Activated T-cell treated with anti-CD3 and anti-CD28 coated beads for 48 hours (primary cell): ENCODE data around the gene XPR1.

Source experiments
- DNase-seq: peaks from one replicate; pipeline ENCODE4 v3.0.0-alpha.2; 2020; ENCODE audit warnings: low read depth

The XPR1 gene

DNA sequence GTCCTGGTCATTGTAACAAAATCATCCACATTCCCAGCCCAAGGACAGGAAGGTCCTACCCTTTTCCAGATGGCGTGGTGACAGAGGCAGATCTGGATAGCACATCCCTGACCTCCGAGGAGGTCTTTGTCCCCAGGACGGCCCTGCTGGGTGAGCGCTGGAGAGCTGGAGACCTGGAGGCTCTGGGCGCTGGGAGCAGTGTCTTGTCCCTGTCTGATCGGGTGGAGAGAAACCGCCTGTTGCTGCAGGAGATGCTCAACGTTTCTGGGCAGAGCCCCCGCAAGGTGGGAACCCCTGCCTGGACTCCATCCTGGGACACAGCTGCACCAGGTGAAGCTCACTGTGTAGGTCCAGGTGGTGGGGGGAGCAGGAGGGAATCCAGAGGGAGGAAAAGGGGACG is 284.9 kb downstream of the XPR1 start:
- no peak for DNase-seq

DNA sequence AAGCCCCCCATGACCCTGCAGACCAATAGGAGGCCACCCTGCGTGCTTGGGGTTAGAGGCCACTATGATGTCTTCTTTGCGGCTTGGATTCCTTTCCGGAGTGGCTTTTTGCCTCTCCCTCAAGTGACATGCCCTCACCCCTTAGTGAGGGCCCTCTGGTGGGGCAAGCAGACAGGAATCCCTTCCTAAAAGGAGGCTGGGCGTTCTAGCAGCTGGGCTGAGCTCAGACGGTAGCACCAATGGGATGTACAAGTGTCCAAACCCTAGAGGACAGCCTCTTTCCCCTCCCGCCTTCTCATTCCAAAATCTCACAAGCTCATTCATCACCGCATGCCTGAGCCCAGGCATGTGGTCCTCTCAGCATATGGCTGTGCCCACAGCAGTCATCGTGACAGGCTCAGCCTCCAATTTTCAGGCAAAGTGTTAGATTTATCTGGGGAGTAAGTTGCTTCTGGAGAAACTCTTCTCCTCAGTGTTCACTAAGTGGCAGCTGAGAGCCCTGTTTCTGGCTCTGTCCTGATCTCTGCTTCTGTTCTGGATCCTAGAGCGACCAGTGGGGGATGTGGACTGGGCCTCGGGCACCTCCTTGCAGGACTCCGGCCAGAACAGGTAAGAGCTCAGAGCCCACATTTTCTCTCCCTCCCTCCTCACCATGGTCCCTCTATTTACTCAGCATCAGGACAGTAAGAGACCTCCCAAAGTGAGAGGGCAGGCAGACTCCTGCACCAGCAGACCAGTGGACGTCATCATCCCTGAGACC is 285.7 kb downstream of the XPR1 start:
- no peak for DNase-seq

DNA sequence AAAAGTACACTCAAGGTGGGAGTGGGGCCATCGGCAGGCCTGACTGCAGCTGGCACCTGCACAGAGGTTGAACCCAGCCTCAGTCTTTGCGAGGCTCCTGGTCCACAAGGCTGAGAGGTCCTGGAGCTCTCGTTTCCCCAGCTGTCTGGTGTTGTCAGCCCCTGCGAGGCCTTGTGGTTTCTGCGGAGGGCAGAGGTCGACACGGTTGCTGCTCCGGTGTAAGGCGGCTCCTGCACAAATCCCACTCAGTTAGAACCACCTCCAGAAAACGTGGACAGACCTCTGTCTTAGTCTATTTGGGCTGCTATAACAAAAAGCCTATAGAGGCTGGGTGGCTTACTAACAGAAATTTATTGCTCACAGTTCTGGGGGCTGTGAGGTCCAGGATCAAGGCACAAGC is 286.7 kb downstream of the XPR1 start:
- no peak for DNase-seq

DNA sequence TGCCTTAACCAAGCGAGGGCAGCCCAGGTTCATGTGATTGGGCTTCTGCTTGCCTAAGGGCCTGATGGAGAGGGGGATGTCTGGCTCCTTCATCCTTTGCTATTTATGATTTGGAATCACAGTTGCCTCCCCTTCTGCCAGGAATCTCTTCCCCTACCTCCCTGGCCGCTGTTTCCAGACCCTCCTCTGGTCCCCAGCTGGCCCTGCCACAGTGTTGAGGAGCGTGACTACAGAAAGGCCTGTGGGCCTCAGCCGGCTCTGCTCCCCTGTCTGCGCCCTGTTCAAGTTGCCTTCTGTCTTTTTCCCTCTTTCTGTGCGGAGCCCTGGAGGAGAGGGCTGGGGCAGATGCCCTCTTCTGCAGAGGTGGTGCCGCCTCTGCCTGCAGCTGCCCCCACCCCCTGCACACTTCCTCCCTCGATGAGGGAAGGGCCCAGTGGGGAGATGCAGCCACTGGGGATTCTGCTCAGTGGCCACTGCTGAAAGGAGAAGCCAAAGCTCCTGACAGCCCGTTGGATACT is 287.4 kb downstream of the XPR1 start:
- DNase-seq: no peak

DNA sequence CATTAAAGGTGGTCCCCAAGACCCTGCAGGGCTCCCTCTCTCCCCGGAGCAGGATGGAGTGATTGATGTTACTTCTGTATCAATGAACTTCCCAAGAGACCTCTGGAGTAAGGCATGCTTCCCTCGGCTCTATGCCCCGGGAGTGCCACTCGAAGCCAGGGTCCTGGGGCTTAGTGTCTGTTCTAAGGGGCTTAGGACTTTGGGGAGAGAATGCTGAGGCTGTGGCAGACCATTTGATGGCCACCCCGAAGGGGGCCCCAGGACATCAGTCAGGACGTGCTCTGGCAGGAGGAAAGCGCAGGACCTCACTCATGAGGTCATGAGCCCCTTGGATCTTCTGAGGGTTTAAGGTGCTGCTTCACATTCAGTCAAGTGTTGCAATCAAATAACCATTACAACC is 288.4 kb downstream of the XPR1 start:
- no peak for DNase-seq

DNA sequence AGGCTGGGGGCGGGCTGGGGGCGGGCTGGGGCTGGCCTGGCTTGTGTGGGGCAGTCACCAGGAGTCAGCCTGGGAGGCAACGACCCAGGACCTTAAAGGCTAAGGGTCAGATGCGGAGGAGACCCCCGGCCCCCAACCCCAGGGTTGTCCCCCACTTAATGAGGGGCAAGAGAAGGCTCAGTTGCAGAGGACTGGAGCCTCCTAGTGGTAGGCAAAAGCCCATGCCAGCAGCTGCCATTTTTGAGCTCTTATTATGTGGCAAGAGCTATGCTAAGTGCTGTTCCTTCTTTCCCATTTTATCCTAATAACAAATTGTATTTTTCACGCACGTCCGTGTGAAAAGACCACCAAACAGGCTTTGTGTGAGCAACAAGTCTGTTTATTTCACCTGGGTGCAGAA is 288.9 kb downstream of the XPR1 start:
- DNase-seq: no peak

DNA sequence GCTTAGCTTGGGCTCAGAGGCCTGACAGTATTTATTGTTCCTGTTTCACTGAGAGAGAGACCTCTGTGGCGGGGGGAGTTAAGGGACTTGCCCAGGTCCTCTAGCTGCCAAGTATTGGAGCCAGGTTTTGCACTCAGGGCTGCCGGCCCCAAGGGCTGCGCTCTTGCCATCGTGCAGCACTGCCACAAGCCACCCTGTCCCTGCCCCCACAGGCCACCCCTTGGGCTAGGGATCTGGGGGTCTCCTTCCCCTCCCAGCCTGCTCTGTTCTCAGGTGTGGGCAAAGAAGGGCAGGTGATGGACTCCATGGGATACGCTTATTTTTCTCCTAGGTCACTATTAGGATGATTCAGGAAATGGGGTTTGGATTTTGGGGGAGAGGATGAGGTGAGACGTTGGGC is 289.6 kb downstream of the XPR1 start:
- DNase-seq: no peak

DNA sequence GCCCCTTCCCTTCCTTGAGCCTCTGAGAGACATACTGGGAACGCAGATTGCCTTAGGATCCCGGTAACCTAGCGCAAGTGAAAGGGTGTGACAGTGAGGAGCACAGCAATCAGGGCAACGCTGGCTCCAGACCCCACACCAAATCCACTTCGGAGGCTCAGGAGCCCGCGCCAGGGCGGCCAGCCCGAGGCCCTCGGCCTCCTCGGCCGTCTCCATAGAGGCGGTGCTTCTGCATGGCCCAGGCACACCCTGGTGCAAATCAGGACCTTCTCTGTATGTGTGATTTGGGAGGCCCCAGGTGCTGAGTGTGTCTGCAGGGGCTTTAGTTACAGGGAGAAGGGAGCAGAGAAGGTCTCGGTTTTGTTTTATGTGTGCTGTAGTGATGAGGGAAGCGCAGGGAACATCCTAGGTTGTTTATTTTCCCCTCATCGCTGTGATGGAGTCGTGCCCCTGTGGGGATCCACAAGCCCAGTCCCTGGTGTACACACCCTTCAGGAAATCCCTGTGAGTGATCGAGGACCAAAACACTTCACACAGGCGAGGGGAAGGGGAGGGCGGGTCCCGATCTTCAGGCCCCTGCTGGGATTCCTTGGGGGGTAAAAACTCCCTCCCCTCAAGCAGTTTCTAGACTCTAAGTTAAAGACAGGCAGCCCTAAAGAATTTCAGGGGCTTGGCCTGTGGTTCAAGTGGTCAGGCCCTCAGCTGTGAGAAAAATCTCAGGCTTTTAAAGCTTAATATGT is 290.2 kb downstream of the XPR1 start:
- no peak for DNase-seq

DNA sequence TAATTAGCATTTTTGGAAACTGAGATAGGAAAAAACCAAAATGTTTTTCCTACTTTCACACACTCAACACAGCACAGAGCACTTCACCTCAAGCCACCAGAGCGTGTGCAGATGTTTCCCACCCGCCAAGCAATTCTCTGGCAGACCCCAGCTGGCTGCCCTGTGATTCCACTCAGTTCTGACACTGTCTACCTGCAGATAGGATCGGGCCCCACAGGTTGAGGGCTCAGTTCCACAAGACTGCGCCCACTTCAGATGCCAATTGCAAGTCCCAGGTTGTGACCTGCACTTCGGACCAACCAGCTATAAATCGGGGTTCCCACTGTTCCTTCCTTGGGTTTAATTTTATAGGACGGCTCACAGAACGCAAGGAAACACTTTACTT is 290.8 kb downstream of the XPR1 start:
- no peak for DNase-seq

DNA sequence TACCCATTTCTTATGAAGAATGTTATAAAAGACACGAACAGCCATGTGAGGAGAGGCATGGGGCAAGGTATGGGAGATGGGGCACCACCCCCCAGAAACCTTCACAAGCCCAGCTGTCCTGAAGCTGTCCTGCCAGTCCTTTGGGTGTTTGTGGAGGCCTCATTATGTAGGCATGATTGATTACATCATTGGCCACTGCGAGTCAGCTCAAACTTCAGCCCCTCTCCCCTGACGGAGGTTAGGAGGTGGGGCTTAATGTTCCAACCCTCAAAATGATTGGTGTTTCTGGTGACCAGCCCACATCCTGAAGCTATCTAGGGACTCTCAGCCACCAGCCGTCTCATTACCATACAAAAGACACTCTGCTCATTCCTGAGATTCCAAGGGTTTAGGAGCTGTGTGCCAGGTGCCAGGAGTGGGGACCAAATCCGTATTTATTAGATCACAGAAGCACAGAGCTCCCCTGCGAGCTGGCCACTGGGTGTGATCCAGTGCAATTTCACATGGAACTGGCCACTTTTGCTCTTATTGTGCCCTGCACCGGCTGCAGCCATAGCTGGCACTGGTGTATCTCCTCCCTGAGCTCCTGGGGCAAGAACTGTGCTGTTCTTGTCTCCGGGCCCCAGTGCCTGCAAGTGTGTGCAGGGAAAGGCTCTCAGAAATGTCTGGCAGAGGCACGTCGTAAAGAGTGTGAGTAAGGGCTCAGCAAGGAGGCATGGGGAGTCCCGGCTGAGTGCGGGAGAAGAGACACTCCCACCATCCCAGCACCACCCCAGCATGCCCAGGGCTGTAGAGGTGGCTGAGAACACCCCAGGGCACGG is 291.4 kb downstream of the XPR1 start:
- no peak for DNase-seq

DNA sequence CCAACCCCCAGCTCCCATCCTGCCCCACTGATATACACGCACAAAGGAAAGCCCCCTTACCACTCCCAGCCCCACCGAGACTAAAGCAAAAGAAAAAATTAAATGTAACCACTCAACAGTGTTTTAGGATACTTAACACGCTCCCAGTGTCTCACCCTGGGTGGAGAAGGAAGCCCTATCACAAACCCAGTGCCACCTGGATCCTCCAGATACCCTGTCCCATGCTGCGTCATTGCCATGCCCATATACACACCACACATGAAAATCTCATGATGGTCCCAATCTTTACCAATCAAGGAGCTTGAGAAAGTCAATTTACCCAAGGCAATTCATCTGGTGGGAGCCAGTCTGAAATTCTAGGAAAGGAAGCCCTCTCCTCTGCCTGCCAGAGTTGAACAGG is 292.1 kb downstream of the XPR1 start:
- no peak for DNase-seq

DNA sequence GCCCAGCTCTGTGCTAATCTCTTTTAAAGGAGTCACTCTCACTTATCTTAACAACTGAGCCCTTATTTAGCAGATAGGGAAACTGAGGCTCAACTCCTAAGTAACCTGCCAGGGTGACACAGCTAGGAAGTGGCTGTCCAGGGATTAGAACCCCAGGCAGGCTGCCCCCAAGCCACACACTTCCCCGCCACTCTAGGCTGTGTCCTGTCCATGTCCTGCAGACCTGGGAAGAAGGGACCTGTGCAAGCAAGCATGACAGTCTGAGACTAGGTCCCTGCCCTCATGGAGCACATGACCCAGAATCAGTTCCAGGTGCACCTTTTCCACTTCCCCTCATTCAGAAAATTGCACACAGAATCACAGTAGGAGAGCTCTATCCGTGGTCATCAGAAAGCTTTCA is 293.1 kb downstream of the XPR1 start:
- no peak for DNase-seq

DNA sequence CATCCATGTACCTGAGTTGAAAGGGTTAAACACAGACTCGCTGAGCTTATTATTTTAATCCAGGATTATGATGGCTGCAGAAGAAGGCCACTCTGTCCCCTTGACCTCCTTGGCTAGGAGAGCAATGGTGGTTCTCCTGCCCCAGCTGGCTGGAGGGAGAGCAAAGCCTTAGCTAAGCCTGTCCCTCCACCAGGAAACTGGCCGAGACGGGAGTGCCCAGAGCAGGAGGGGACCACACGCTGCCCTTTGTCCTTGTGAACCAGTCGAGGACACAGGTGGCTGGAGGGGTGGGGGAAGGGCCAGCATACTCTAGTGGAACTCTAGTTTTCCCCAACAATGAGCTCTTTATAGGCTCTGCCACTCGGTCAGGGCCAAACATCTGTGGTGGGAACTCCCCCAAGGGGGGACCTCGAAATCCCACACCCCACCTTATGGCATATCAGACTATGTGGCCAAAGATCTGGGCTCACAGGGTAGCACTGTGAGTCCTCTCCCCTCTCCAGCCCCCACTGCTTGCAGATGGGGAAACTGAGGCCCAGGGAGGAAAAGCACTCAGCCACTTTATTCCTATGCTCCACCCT is 293.7 kb downstream of the XPR1 start:
- no peak for DNase-seq

DNA sequence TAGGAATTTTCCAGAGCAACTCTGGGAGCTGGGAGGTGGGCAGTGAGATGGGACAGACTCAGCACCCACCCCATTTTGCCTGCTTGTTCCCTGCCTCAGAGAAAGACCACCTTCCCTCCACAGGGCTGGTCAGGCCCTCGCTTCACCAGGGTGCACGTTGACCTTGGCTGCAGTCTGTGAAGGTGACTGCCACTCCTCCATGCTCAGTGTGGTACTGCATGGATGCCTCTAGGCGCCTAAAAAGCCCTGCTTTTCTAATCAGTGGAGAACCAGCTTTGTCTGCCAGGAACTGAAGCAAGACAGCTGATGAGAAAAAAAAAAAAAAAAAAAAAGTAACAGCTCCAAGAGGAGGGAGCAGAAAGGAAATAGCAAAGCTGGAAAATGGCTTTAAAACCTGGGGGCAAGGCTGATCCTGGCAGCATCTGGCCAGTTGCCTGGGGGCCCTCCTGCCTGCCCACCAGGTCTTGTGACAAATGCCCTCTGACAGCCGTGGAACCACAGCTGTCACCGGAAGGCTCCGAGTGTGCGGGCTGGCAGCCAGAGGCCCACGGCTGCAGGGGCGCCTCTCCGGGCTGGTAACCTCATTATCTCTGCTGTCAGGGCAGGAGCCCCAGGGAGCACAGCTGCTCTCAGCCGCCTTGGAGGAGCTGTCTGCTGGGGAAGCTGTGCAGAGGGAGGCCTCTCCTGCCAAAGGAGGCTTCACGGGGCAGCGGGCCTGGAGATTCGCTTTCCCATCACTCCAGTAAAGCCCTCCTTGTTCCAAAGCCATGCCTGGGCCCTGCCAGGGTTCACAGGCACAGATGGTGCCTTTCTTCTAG is 294.6 kb downstream of the XPR1 start:
- no peak for DNase-seq

DNA sequence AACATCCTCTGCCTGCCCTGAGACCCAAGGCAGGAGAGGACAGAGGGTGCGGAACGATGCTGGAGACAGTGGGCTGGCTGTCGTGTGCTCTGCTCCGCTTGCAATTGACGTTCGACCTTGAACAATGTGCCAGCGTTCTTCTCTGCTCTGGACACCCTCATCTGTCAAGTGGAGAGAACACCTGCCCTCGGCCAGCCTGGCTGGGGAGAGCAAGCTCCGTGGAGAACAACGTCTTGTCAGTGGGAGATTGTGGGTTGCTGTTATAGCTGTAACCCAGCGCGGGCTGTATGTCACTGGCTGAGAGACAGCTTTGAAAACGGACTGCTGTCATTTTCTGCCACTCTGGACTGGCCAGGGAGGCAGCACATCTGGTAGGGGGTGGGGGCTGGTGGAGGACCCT is 295.5 kb downstream of the XPR1 start:
- no peak for DNase-seq

DNA sequence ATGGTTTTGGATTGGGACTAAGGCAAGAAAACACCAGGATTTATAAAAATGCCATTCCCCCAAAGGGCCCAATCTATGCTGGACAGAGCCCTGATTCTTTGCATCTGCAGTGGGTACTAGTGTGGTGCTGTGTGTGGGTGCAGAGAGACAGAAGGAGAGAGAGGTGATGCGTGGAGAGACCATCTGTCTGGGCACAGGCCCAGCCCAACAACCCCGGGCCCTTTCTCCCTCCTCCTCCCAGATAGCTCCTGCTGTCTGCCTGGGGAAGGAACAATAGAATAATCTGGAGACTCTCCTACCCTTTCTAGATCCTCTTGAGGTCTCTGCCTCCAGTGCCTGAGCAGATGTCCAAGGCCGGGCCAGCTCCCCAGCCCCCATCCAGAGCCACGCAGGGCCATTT is 296.0 kb downstream of the XPR1 start:
- DNase-seq: no peak

DNA sequence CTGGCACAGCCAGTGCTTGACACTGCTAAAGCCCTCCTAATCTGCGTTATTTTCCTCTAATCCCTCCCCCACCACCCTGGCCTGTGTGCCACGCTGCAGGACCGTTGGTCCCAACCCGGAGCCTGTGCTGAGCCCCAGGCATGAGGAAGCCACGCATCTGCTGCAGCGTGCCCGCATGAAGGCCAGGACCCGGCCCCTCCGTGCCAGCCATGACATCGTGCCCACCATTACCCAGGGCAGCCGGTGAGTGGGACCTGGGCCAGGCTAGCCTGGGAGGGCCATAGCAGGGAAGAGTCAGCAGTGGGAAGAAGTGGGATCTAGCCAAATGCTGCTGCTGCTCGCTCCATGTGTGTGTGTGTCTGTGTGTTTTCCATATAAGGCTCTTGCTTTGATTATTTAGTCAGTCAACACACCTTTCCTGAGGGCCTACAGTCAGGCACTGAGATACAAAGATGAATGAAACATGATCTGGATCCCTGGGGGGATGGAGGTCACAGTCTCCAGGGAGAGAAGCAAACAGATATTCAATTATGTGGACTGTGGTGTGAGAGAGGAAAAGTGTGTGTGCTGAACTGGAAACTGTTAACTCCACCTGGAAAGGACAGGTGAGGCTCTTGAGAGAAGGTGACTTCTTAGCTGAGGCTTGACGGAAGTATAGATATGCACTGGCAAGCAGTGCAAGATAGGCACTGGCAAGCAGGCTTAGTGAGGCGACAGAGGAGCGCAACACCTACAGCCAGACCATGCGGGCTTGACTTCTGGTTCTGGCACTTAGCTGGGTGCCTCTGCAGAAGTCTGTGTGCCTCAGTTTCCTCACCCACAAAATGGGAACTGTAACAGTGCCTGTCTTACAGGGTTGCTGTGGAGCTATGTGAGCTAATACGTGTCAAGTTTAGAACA is 296.8 kb downstream of the XPR1 start:
- no peak for DNase-seq

DNA sequence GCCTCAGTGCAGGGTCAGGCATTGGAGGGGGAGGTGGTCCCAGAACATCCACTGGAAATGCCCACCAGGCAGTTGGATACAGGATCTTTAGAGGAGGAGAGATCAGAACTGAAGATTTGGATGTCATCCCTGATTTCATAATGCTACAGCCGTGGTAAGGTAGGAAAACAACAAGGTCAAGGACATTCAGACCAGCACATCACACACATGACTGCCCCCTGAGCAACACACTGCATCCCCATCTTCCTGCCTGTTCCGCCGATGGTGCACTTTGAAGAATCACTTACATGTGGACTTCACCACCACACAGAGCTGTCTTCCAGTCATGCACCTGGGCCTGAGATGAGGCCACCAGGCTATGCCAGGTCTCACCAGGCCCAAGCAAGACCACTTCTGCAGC is 297.6 kb downstream of the XPR1 start:
- DNase-seq: no peak

DNA sequence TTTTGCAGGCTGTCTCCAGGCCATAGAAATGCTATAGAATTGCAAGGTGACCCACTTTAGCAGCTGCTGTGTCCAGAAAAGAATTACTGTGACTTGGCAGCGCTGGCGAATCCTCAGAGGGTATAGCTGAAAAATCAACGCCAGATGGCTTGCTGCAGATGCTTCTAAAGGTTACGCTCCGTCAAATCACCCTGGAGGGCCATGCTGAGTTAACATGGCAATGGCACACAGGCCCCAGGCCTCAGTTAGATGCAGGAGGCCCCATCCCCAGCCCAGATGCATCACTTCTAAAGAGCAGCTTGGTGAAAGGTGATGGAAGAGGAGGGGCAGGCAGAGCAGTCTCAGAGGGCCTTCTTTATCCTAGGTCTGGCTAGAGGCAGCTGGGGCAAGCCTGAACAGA is 298.9 kb downstream of the XPR1 start:
- DNase-seq: no peak

DNA sequence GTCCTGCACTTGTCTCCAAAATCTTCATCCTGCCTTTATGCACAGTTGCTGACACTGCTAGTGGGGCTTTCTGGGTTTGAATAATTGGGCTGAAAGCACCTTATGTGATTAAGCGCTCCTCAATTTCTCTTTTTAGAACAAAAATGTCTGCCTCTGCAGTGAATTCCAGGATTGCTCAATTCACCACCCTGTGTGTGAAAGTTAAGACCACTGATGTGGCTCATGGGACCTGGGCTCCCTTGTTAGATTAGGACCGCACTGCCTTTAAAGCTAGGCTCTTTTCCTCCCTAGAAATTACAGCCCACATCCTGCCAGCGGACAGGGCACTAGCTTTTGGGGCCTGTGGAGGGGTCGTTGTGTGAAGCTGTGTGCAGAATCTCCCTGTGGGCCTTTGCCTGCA is 299.7 kb downstream of the XPR1 start:
- DNase-seq: no peak

DNA sequence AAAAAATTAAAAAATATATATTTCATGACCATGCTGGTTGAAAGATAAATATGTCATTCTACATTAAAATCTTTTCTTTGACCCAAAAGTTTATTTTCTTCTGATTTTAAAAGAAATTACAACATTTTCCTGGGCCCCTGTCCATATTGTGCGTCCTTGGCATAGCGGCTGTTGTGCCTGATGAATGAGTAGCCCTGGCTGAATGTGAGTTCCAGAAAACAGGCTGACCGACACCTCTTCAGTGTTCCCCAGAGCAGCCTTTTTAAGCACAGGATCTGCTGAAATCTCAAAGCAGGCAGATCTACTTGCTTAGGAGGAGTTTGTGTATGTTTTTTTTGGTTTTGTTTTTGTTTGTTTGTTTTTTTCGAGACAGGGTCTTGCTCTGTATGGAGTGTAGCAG is 300.6 kb downstream of the XPR1 start:
- no peak for DNase-seq
